ENCODE results near the gene NR1H2. TPM values are rescaled to one million over a fixed set of nuclear protein-coding genes. Genes with fewer than 3 reads are reported as not detected.
"Not testable (repeated sequence)": the region's sequence is repeated elsewhere in the genome, so short reads cannot be mapped to it uniquely, and the experiment has no call there.

Gene NR1H2
- total and polyA plus RNA-seq, 2 donors (not counting 1 experiment from before 2014, with no cell fraction given) = 30.3 to 82.4 TPM

DNA sequence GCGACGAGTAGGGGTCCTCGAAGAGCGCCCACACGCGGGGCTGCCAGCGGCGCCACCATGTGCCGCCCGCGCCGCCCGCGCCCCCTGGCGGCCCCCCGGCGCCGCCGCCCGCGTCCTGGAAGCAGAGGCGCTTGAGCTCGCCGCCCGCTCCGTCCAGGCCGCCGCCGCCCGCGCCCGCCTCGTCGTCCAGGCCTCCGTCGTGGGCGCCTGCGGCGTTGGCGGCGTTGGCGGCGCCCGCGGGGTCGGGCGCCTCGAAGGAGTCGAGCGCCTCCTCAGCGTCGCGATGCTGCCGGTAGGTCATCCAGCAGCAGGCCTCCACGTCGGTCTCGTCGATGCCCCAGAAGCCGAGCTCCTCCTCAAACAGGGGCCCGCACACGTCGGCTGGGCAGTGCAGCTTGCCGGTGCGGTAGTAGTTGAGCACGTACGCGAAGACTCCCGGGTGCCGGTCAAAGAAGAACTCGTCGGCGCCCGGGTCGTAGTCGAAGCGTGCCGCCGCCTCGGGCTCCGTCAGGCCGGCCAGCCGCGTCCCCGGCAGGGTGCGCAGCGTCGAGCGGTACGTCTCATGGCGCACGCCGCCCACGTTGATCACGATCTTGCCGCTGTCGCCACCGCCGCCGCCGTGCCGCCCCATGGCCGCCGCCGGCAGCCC, 47.9 kb upstream of the NR1H2 start:
- Histone ChIP-seq H3K4me1 (ENCODE audit: control insufficient read depth, extremely low read depth, insufficient read depth, low read length) (no peaks in the 10 kb centered on the region), H3K9me3 (ENCODE audit: control insufficient read depth, insufficient read depth, low read depth, low read length) (no peaks in the 10 kb centered on the region), H3K36me3 (ENCODE audit: control insufficient read depth, insufficient read depth, low read length) (no peaks in the 10 kb centered on the region), H3K4me2 (ENCODE audit: extremely low read depth, insufficient read depth, low read length) (no peak overlapping the region), H3K27me3 (ENCODE audit: control insufficient read depth, insufficient read depth, low read length) (peaks cover 17% of the 10 kb centered on the region), H2AFZ (ENCODE audit: low read length) (no peak overlapping the region), H3K79me2 (ENCODE audit: control insufficient read depth, insufficient read depth, low read length) (no peaks in the 10 kb centered on the region), H3K4me3 (replicated peaks in 1 of 4; ENCODE audit: control extremely low read depth in 1 of 4, insufficient read depth in 1 of 4, low read depth in 3 of 4, low read length in 4 of 4) (no peak overlapping the region), H4K20me1 (ENCODE audit: control insufficient read depth, extremely low read depth, insufficient read depth, low read length) (no peaks in the 10 kb centered on the region), H3K27ac (ENCODE audit: insufficient read depth, low read length) (no peak overlapping the region), H3K9ac (ENCODE audit: insufficient read depth, low read length) (no peak overlapping the region)
- TF ChIP-seq, protein P1, sequence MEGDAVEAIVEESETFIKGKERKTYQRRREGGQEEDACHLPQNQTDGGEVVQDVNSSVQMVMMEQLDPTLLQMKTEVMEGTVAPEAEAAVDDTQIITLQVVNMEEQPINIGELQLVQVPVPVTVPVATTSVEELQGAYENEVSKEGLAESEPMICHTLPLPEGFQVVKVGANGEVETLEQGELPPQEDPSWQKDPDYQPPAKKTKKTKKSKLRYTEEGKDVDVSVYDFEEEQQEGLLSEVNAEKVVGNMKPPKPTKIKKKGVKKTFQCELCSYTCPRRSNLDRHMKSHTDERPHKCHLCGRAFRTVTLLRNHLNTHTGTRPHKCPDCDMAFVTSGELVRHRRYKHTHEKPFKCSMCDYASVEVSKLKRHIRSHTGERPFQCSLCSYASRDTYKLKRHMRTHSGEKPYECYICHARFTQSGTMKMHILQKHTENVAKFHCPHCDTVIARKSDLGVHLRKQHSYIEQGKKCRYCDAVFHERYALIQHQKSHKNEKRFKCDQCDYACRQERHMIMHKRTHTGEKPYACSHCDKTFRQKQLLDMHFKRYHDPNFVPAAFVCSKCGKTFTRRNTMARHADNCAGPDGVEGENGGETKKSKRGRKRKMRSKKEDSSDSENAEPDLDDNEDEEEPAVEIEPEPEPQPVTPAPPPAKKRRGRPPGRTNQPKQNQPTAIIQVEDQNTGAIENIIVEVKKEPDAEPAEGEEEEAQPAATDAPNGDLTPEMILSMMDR (conservative IDR thresholded peaks at IDR 0.05 in 1 of 2, IDR thresholded peaks at IDR 0.05 in 1 of 2; ENCODE audit: low read depth in 1 of 2, low read length in 2 of 2) = no peak
- peak; percentile 82 for TF ChIP-seq EZH2 (IDR thresholded peaks at IDR 0.05; ENCODE audit: low read length, missing control alignments)
- DNase-seq (ENCODE audit: low read depth in 2 of 2) = no peak

DNA sequence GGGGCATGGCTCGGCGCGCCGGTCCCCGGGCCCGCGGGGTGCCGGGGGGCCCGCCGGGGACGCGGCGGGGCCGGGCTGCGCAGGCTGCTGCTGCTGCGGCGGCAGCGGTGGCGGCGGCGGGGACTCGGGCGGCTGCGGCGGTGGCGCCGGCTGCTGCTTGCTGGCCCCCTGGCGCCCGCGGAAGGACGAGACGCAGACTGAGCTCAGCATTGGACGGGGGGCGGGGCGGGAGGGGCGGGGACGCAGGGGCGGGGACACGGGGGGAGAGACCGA, 47.4 kb upstream of the NR1H2 start:
- no peak overlapping the region for H3K4me3 ChIP-seq (replicated peaks in 1 of 4; ENCODE audit: control extremely low read depth in 1 of 4, insufficient read depth in 1 of 4, low read depth in 3 of 4, low read length in 4 of 4)
- H4K20me1 ChIP-seq (ENCODE audit: control insufficient read depth, extremely low read depth, insufficient read depth, low read length) = no peaks in the 10 kb centered on the region
- no peak overlapping the region for H3K4me2 ChIP-seq (ENCODE audit: extremely low read depth, insufficient read depth, low read length)
- TF ChIP-seq EZH2 (IDR thresholded peaks at IDR 0.05; ENCODE audit: low read length, missing control alignments) = no peak
- TF ChIP-seq, protein P1 (conservative IDR thresholded peaks at IDR 0.05 in 1 of 2, IDR thresholded peaks at IDR 0.05 in 1 of 2; ENCODE audit: low read depth in 1 of 2, low read length in 2 of 2) = no peak
- DNase-seq (ENCODE audit: low read depth in 2 of 2) = no peak
- H3K27me3 ChIP-seq (ENCODE audit: control insufficient read depth, insufficient read depth, low read length) = peaks cover 17% of the 10 kb centered on the region
- no peaks in the 10 kb centered on the region for H3K36me3 ChIP-seq (ENCODE audit: control insufficient read depth, insufficient read depth, low read length)
- no peak overlapping the region for H2AFZ ChIP-seq (ENCODE audit: low read length)
- no peak overlapping the region for H3K9ac ChIP-seq (ENCODE audit: insufficient read depth, low read length)
- no peak overlapping the region for H3K27ac ChIP-seq (ENCODE audit: insufficient read depth, low read length)
- H3K9me3 ChIP-seq (ENCODE audit: control insufficient read depth, insufficient read depth, low read depth, low read length) = no peaks in the 10 kb centered on the region
- no peaks in the 10 kb centered on the region for H3K79me2 ChIP-seq (ENCODE audit: control insufficient read depth, insufficient read depth, low read length)
- H3K4me1 ChIP-seq (ENCODE audit: control insufficient read depth, extremely low read depth, insufficient read depth, low read length) = no peaks in the 10 kb centered on the region

DNA sequence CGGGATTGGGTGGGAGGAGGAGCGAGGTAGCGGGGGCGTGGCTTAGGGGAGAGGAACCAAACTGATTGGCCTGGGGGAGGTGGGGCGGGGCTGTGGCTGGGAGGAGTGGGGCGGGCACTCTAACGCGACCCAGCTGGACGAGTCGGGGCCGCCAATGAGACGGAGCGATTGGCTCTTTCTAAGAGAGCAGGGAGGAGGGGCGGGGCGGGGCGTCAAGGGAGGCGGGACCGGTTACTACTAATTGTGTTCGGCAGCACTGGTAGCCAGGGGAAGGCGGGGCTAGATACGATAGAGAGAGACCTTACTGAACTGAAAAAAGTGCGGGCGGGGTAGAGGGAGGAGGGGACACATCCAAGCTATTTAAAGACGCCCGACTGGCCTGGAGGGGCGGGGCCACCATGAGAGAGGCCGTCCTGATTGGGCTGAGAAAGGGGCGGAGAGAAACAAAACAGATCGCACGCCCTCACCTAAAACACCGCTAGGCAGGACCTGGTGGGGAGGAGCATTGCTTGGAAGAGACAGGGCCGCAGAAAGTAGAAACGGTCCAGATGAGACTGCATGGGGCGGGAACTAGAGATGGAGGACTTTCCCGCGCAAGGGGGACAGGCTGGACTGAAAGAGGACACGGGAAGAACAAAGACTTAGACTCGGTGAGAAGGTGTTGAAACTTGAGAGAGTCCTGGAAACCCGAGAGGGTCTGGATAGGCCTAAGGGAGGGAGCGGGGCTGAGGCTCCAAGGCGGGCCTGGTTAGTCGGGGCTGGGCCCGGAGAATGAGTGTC, 46.9 kb upstream of the NR1H2 start, which contains the start of gene KCNC3:
KCNC3 (minus strand) TSS at position 232 of the 780 bp plus-strand sequence. CDS start 295 bp downstream, outside the sequence.
- Histone ChIP-seq H2AFZ (ENCODE audit: low read length) (no peak within 1 kb of the TSS), H3K9me3 (ENCODE audit: control insufficient read depth, insufficient read depth, low read depth, low read length) (no peaks in the 10 kb centered on the region), H3K79me2 (ENCODE audit: control insufficient read depth, insufficient read depth, low read length) (no peaks in the 10 kb centered on the region), H3K27ac (ENCODE audit: insufficient read depth, low read length) (no peak within 1 kb of the TSS), H3K4me2 (ENCODE audit: extremely low read depth, insufficient read depth, low read length) (no peak within 1 kb of the TSS), H3K27me3 (ENCODE audit: control insufficient read depth, insufficient read depth, low read length) (peaks cover 17% of the 10 kb centered on the region), H3K9ac (ENCODE audit: insufficient read depth, low read length) (no peak within 1 kb of the TSS), H3K36me3 (ENCODE audit: control insufficient read depth, insufficient read depth, low read length) (no peaks in the 10 kb centered on the region), H4K20me1 (ENCODE audit: control insufficient read depth, extremely low read depth, insufficient read depth, low read length) (no peaks in the 10 kb centered on the region), H3K4me3 (replicated peaks in 1 of 4; ENCODE audit: control extremely low read depth in 1 of 4, insufficient read depth in 1 of 4, low read depth in 3 of 4, low read length in 4 of 4) (no peak within 1 kb of the TSS), H3K4me1 (ENCODE audit: control insufficient read depth, extremely low read depth, insufficient read depth, low read length) (no peaks in the 10 kb centered on the region)
- TF ChIP-seq, protein P1 (conservative IDR thresholded peaks at IDR 0.05 in 1 of 2, IDR thresholded peaks at IDR 0.05 in 1 of 2; ENCODE audit: low read depth in 1 of 2, low read length in 2 of 2) = no peak
- no peak for TF ChIP-seq EZH2 (IDR thresholded peaks at IDR 0.05; ENCODE audit: low read length, missing control alignments)
- DNase-seq (ENCODE audit: low read depth in 2 of 2) = peak; percentile 83 to 86

DNA sequence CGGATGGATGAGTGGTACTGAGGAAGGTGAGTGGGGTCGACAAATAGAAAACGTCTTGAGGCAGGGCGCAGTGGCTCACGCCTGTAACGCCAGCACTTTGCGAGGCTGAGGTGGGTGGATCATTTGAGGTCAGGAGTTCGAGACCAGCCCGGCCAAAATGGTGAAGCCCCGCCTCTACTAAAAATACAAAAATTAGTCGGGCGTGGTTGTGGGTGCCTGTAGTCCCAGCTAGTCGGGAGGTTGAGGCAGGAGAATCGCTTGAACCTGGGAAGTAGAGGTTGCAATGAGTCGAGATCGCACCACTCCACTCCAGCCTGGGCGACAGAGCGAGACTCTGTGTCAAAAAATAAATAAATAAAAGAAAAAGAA, 46.3 kb upstream of the NR1H2 start:
- not testable (repeated sequence) for H3K9me3 ChIP-seq (ENCODE audit: control insufficient read depth, insufficient read depth, low read depth, low read length); H3K79me2 ChIP-seq (ENCODE audit: control insufficient read depth, insufficient read depth, low read length); H3K36me3 ChIP-seq (ENCODE audit: control insufficient read depth, insufficient read depth, low read length); H3K4me3 ChIP-seq (replicated peaks in 1 of 4; ENCODE audit: control extremely low read depth in 1 of 4, insufficient read depth in 1 of 4, low read depth in 3 of 4, low read length in 4 of 4); H3K27ac ChIP-seq (ENCODE audit: insufficient read depth, low read length); H3K9ac ChIP-seq (ENCODE audit: insufficient read depth, low read length); H3K4me2 ChIP-seq (ENCODE audit: extremely low read depth, insufficient read depth, low read length); H4K20me1 ChIP-seq (ENCODE audit: control insufficient read depth, extremely low read depth, insufficient read depth, low read length); H3K4me1 ChIP-seq (ENCODE audit: control insufficient read depth, extremely low read depth, insufficient read depth, low read length); H2AFZ ChIP-seq (ENCODE audit: low read length); DNase-seq (ENCODE audit: low read depth in 2 of 2)
- H3K27me3 ChIP-seq (ENCODE audit: control insufficient read depth, insufficient read depth, low read length) = peaks cover 17% of the 10 kb centered on the region
